NK-92 (cell line): ENCODE data around the gene FTH1.

Experiments used
- DNase-seq: peaks from one replicate; lab custom pipeline; 2025; ENCODE audit not compliant: unreplicated experiment; lab: John Stamatoyannopoulos, UW

The FTH1 gene

GRCh38 chr11:61949169-61950034 lies 18.0 kb downstream of the FTH1 start:
- no peak for DNase-seq

DNA sequence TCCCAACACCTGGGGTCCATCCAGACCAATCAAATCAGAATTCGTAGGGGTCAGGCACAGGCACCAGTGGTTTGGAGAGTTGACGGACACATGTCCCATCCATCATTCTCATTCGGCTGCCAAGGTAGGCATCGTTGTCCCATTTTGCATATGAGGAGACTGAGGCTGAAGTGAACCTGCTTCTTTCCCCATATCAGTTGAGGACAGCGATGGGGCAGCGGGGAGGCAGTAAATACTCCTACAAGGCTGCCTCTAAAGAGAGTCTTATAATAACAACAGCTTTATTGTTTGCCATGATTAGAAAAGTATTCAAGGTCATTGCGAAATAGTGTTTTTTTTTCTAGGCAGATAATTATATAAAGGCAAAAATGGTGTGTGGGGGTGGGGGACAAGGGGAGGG lies 18.9 kb downstream of the FTH1 start:
- DNase-seq: no peak

GRCh38 chr11:61947486-61948210 lies 19.8 kb downstream of the FTH1 start:
- no peak for DNase-seq

GRCh38 chr11:61946894-61947293 lies 20.5 kb downstream of the FTH1 start:
- no peak for DNase-seq

DNA sequence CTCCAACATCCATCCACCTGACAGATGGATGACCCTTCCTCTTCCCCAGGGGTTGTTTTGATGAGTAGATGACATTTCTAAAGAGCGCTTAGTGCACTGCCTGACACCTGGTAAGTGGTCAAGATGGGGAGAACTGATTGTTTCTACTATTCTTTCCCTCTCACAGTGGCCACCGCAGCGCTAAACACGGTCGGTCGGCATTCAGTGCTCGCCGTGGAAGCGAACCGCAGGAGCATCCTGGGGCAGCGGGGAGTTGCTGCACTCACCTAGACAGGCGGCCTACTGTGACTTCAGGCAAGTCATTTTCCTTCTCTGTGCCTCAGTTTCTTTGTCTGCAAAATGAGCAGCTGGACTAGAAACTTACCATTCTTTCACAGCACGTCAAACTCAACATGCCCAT lies 22.2 kb downstream of the FTH1 start:
- no peak for DNase-seq

DNA sequence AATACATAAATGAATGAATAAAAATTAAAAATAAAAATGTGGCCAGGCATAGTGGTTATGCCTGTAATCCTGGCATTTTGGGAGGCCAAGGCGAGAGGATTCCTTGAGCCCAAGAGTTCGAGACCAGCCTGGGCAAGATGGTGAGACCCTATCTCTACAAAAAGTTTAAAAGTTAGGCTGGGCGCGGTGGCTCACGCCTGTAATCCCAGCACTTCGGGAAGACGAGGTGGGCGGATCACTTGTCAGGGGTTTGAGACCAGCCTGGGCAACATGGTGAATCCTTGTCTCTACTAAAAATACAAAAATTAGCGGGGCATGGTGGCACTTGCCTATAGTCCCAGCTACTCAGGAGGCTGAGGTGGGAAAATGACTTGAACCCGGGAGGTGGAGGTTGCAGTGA lies 27.0 kb downstream of the FTH1 start:
- no peak for DNase-seq

GRCh38 chr11:61935861-61936260 lies 31.6 kb downstream of the FTH1 start:
- DNase-seq: no peak

DNA sequence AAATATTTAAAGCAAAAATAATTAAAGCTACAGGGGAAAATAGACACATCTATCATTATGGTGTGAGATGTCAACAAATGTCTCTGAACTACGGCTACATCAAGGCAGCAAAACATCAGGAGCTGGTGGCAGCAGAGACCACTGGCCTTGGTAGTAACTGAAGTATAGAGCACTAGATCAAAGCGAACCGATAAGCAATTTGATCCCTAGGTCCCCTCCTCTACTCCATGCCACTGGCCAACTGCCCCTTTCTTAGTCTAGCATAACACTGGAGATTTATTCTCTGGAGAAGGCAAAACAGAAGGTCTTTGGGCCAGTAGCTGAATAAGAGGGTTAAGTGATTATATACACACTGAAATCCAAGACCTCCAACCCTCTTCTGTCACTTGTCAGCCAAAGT lies 36.5 kb downstream of the FTH1 start:
- DNase-seq: no peak

- no peak for DNase-seq
Observed at GRCh38 chr11:61928606-61929005, 38.8 kb downstream of the FTH1 start.

GRCh38 chr11:61927501-61927900 lies 39.9 kb downstream of the FTH1 start:
- DNase-seq: no peak

GRCh38 chr11:61926235-61926634 lies 41.2 kb downstream of the FTH1 start:
- no peak for DNase-seq

DNA sequence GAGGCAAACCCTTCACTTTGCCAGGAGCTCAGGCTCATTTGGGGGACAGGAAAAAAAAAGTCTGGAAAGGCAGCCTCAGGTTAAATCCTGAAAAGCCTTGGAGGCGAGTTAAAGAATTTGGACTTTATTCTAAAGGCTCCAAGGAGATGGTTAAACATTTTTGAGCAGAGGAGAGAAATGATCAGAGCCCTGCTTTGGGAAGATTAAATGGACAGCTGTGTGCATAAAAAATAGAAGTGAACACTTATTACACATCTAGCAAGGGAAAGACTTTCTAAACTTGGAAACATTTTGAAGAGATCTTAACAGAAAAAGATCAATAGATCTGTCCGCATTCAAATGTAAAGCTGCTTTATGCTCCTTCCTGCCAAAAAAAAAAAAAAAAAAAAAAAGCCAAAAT lies 41.7 kb downstream of the FTH1 start:
- no peak for DNase-seq

DNA sequence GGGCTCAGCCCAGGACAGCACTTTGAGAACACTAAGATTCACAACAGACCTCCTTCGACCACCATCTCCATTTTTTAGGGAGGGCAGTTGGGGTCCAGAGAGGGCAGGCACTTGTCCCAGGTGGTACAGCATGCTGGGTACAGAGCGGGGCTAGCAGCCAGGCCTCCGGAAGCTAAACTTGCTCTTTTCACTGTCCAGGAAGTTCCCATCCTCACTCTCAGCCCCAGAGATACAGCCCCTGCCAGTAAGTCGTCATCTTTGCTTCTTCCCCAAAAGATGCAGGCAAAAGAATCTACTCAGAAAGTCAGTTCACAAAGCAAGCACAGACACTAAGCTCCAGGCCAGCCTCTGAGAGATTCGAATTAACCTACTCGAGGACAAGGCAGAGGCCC lies 43.4 kb downstream of the FTH1 start:
- no peak for DNase-seq

DNA sequence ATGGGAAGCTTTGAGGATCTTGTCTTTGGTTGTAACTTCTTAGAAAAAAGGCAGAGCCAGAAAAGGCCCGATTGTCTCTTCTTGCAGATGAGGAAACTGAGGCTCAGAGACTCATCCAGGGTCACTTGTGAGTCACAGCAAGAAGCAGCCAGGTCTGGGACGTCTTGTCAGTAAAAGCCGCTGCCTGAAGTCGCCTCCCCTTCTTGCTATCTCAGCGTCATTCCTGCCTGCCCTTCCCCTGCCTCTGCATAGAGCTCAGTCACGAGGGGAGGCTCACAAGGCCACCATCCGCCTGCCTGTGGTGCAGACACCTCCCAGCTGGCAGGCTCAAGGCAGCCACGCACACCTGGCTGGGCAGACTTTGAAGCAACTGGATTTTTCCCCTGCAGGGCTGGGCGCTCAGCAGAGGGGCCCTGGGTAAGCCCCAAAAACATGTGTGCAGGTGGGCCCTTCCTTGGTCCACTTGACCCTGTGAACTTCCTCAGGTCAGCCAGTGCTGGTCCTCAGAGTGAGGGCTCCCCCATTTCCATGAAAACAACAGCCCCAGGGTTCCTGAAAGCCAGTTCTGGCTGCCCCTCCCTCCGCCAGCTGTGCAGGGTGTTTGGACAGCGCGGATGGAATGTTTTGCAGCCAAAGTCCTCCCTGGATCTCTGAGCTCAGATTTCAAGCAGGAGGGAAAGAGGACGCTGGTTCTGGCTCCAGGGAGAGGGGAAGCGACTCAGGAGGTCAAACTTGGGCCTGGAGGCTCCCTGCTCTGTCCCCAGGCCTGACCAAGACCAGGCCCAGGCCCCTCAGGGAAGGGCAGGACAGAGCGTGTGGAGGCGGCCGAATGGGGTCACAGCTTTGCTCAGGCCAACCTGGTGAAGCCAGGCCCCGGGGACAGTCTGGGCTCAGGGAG lies 44.0 kb downstream of the FTH1 start:
- no peak for DNase-seq

DNA sequence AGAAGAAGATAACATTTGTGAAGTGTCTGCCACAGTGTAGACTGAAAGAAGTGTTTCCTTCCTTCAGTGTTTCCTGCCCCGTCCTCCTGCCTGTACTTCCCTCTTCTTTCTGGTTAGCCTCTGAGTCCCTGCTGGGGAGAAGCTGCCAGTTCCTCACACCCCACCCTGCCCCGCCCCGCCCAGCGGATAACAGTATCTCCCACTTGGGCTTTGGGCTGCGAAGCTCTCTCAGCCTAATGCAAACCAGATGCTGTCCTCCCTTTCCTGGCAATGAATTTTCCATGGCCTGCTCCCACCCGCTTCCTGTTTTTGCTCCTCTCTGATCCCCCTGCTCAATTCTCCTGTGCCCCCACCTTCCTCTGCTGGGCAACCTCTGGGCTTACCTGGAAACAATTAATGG lies 44.9 kb downstream of the FTH1 start:
- DNase-seq: no peak

GRCh38 chr11:61921446-61921845 lies 46.0 kb downstream of the FTH1 start:
- no peak for DNase-seq

DNA sequence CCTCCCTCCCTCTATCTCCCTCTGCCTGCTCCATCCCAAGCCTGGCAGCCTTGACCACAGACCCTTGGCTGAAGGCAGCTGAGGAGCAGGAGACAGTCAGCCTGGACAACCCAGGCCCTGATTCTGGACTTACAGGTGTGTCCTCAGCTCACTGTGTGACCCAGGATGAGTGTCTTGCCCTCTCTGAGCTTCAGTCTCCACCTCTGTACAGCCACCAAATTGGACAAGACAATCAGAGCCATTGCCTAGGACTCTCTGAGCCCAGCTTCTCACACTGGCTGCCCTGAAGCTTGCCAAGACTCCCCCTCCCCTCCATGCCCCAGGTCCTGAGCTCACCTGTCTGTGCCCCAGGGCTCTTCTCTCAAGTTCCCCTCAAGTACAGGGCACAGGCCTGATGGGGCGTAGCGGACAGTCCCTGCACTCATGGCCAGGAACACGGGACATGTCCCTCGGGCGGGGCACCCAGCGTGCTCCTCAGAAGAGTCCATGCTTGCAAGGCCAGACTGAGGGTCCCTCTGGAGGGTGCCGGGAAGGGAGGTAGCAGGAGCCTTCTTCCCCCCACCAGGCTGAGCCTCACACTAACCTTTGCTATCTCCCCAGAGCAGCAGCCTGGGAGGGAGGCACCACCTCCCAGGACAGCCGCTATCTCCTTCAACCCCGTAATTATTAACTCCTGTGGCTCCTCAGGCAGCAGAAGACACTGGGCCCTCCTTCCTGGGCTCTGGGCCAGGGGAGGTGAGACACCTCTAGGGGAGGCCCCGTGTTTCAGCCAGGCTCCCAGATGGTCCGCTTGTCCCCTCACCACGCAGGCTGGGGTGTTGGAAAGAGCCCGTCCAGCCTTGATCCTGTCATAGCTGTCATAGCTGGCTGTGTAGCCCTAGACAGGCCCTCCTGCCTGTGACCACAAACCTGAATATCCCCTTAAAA lies 47.5 kb downstream of the FTH1 start:
- no peak for DNase-seq

GRCh38 chr11:61918938-61919704 lies 48.3 kb downstream of the FTH1 start:
- no peak for DNase-seq

GRCh38 chr11:61918251-61918937 lies 49.0 kb downstream of the FTH1 start:
- DNase-seq: no peak
